ENCODE measurements around the gene RGMA.

The RGMA gene

GRCh38 chr15:93059442-93059841 lies 29.6 kb downstream of the RGMA start:
- no peak for TF ChIP-seq CTCF (IDR thresholded peaks at IDR 0.05; ENCODE audit: control insufficient read depth, insufficient read depth, low read depth, low read length, missing control alignments)
- no peak for DNase-seq (ENCODE audit: low read depth)

GRCh38 chr15:93058904-93059427 lies 30.0 kb downstream of the RGMA start:
- H3K4me3 ChIP-seq (ENCODE audit: control insufficient read depth, low read depth, low read length): no peak overlapping the region
- no peak for TF ChIP-seq CTCF (IDR thresholded peaks at IDR 0.05; ENCODE audit: control insufficient read depth, insufficient read depth, low read depth, low read length, missing control alignments)
- DNase-seq (ENCODE audit: low read depth): no peak

More at GRCh38 chr15:93059442-93059841, 29.6 kb downstream of the RGMA start:
- H3K4me3 ChIP-seq (ENCODE audit: control insufficient read depth, low read depth, low read length): no peak overlapping the region

- DNase-seq (ENCODE audit: low read depth): no peak
- no peak for TF ChIP-seq CTCF (IDR thresholded peaks at IDR 0.05; ENCODE audit: control insufficient read depth, insufficient read depth, low read depth, low read length, missing control alignments)
- no peak overlapping the region for H3K4me3 ChIP-seq (ENCODE audit: control insufficient read depth, low read depth, low read length)
Observed at GRCh38 chr15:93058128-93058527, 30.9 kb downstream of the RGMA start.

- no peak overlapping the region for H3K4me3 ChIP-seq (ENCODE audit: control insufficient read depth, low read depth, low read length)
- no peak for TF ChIP-seq CTCF (IDR thresholded peaks at IDR 0.05; ENCODE audit: control insufficient read depth, insufficient read depth, low read depth, low read length, missing control alignments)
- no peak for DNase-seq (ENCODE audit: low read depth)
Observed at GRCh38 chr15:93057618-93058017, 31.4 kb downstream of the RGMA start.

GRCh38 chr15:93056836-93057235 lies 32.2 kb downstream of the RGMA start:
- H3K4me3 ChIP-seq (ENCODE audit: control insufficient read depth, low read depth, low read length): no peak overlapping the region
- DNase-seq (ENCODE audit: low read depth): no peak
- TF ChIP-seq CTCF (IDR thresholded peaks at IDR 0.05; ENCODE audit: control insufficient read depth, insufficient read depth, low read depth, low read length, missing control alignments): no peak

GRCh38 chr15:93055211-93055610 lies 33.8 kb downstream of the RGMA start:
- no peak for DNase-seq (ENCODE audit: low read depth)
- no peak overlapping the region for H3K4me3 ChIP-seq (ENCODE audit: control insufficient read depth, low read depth, low read length)
- TF ChIP-seq CTCF (IDR thresholded peaks at IDR 0.05; ENCODE audit: control insufficient read depth, insufficient read depth, low read depth, low read length, missing control alignments): no peak

All from AG09309 (cell line).